Left renal pelvis (tissue), 4 donors: ENCODE measurements around the gene KRT74. TPM values are rescaled to one million over a fixed set of nuclear protein-coding genes. Genes with fewer than 3 reads are reported as not detected.

Experiments used
- DNase-seq, 4 donors: peaks; one replicate each; pipeline ENCODE4 v3.0.0-alpha.2; 2013; ENCODE audit warnings: low read depth in 4 of 4, low spot score in 3 of 4
- polyA plus RNA-seq, 4 donors: library from polyadenylated mRNA; unstranded; fragments of 120-200 nt; gene quantifications; one replicate each; pipeline ENCODE4 v1.2.1, GENCODE V29; 2013; ENCODE audit not compliant: insufficient read length in 4 of 4

Gene KRT74
- polyA plus RNA-seq, 4 donors: not detected

- no peak for DNase-seq
Measured at GRCh38 chr12:52524241-52524897, 49.3 kb downstream of the KRT74 start.

GRCh38 chr12:52523824-52524223 is 49.8 kb downstream of the KRT74 start:
- no peak for DNase-seq

DNA sequence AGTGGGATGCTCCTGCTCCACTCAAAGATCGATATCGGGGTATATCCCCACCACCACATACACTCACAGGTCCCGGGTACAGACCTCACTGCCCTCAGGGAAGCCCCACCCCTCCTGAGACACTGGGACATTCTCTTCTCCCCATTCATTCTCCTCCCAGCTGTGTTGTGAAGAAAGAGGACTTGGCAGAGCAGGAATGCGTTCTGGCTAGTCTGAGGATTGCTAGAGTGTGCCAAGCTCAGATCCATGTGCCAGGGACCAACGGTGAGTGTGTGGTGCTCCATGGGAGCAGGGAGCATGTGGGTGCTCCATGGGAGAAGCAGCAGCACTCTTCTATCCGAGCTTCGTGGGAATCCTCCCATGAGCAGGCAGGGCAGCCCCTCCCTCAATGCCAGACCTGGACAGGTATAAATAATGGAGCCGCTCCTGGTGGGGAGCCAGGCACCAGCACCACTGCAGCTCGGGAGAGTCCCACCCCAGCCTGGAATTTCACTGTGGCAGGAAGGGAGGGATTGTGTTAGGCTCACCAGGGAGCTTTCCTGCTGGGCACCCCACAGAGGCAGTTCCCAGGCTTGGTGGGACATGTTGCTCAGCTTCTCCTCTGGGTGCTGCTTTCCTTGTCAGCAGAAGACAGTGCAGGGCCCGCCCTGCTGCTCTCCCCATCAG is 51.2 kb downstream of the KRT74 start:
- no peak for DNase-seq

- DNase-seq: no peak
Measured at GRCh38 chr12:52521568-52522266, 51.9 kb downstream of the KRT74 start.

- DNase-seq: no peak
Measured at GRCh38 chr12:52521175-52521567, 52.5 kb downstream of the KRT74 start.

GRCh38 chr12:52519826-52520662 is 53.6 kb downstream of the KRT74 start, which contains the start of gene KRT5:
Gene KRT5, minus strand, starts transcription at chr12:52520394. Its CDS starts 98 bp downstream, at chr12:52520296.
- DNase-seq: no peak

DNA sequence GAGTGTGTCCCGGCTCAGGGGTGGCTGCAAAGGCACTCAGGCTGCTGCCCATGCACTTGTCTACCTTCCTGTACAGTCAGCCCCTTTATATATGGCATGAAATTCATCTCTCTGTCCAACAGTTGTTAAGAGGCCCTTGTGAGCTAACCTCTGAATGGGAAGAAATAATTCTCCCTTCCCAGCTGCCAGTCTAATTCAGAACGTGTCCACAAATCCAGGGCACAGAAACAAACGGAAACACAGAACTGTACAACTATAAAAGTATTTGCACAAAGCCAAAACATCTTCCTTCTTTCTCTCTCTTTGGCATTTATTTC is 54.3 kb downstream of the KRT74 start:
- no peak for DNase-seq

- no peak for DNase-seq
Measured at GRCh38 chr12:52518574-52519386, 54.9 kb downstream of the KRT74 start.

- DNase-seq: no peak
Measured at GRCh38 chr12:52517888-52518287, 55.8 kb downstream of the KRT74 start.

DNA sequence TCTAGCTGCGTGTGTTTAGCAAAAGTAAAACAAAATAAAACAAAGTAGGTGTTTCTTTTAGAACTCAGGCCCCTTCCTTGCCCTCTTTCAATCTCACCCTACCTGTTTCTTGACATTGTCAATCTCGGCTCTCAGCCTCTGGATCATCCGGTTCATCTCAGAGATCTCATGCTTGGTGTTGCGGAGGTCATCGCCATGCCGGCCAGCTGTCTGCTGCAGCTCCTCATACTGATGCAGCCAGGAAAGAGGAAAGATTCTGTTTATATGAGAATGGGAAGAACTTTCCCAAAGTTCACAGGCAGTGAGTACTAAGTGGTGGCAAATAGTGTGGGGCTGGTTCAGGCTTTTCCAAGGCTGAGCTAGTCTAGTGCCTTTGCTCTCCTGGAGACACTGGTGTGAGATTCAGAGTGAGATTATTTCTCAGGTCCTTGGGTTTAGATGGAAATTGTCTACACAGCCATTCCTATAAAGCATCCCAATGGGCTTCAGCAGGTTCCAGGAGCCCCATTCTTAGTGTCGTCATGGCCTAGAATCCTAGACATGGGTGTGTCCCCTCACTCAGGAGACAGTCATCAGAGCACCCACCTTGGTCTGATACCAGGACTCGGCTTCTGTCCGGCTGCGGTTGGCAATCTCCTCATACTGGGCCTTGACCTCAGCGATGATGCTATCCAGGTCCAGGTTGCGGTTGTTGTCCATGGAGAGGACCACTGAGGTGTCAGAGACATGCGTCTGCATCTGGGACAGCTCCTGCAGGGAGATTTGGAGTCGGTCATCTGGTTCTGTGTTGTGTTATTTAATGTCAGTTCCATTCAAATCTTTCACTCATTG is 56.4 kb downstream of the KRT74 start:
- no peak for DNase-seq

DNA sequence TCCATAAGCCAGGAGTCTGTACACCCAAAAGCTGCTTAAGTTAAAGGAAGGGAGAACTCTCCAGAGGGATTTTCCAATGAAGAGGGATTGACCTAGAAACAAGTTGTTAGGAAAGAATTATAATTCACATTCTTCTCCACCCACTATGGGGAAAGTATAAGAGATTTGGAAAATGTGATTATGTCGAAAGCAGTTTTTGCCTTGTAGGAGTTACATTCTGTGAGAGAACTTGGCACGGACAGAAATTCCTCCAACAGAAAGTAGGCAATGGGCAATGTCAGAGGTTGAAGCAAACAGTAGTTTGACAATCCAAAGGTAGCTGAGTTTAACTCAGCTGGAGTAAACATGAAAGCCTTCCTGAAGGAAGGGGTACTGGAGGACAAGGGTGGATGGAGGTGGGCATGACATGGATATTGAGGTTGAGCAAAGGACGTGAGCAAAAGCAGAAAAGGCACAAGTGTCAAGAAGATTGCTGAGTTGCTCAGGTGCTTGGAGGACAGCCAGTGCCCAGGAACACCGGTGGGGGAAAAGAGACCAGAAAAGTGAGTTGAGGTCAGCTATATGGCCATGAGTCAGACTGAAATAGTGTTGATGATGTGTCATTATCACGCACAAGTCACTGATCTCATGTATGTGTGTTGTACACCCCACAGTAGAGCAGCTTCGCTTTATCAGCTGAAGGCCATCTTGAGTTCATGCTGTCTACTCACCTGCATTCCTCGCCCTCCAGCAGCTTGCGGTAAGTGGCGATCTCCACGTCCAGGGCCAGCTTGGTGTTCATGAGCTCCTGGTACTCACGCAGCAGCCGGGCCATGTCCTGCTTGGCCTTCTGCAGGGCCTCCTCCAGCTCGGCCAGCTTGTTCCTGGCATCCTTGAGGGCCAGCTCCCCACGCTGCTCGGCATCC is 57.5 kb downstream of the KRT74 start:
- DNase-seq: no peak

Other genes starting within 250 kb of the KRT74 start
- gene KRT85, start 206.4 kb downstream of the KRT74 start, polyA plus RNA-seq: under 1 TPM in 1 of 4 donors, not detected in 3; 0.12 TPM
- gene KRT84, start 188.2 kb downstream of the KRT74 start, polyA plus RNA-seq: not detected
- not detected for gene KRT82, start 167.5 kb downstream of the KRT74 start, polyA plus RNA-seq
- not detected for gene KRT75, start 139.5 kb downstream of the KRT74 start, polyA plus RNA-seq
- under 1 TPM in 1 of 4 donors, not detected in 3; 0.22 TPM for gene KRT6B, start 121.7 kb downstream of the KRT74 start, polyA plus RNA-seq
- gene KRT6C, start 100.0 kb downstream of the KRT74 start, polyA plus RNA-seq: not detected
- gene KRT6A, start 80.6 kb downstream of the KRT74 start, polyA plus RNA-seq: under 1 TPM in 1 of 4 donors, not detected in 3; 0.07 TPM
- 1 to 10 TPM in 1 of 4 donors, under 1 TPM in 3; 0.17 to 1.4 (median 0.37) TPM for gene KRT5, start 53.4 kb downstream of the KRT74 start, polyA plus RNA-seq
- under 1 TPM in 1 of 4 donors, not detected in 3; 0.30 TPM for gene KRT71, start 20.7 kb downstream of the KRT74 start, polyA plus RNA-seq
- gene KRT72, start 27.6 kb upstream of the KRT74 start, polyA plus RNA-seq: not detected
- not detected for gene KRT73, start 44.7 kb upstream of the KRT74 start, polyA plus RNA-seq
- gene KRT2, start 78.4 kb upstream of the KRT74 start, polyA plus RNA-seq: not detected
- 1 to 10 TPM in 1 of 4 donors, under 1 TPM in 3; 0.34 to 2.5 (median 0.39) TPM for gene KRT1, start 106.6 kb upstream of the KRT74 start, polyA plus RNA-seq
- not detected for gene KRT77, start 129.7 kb upstream of the KRT74 start, polyA plus RNA-seq
- gene KRT76, start 203.5 kb upstream of the KRT74 start, polyA plus RNA-seq: not detected
- gene KRT3, start 222.3 kb upstream of the KRT74 start, polyA plus RNA-seq: not detected
- 1 to 10 TPM in 1 of 4 donors, under 1 TPM in 3; 0.17 to 2.7 (median 0.65) TPM for gene KRT4, start 240.3 kb upstream of the KRT74 start, polyA plus RNA-seq